Measurements from ENCODE around the gene VAV1. TPM values are rescaled to one million over a fixed set of nuclear protein-coding genes. Genes with fewer than 3 reads are reported as not detected.

The VAV1 gene
- polyA plus RNA-seq, 1 experiment = not detected

DNA sequence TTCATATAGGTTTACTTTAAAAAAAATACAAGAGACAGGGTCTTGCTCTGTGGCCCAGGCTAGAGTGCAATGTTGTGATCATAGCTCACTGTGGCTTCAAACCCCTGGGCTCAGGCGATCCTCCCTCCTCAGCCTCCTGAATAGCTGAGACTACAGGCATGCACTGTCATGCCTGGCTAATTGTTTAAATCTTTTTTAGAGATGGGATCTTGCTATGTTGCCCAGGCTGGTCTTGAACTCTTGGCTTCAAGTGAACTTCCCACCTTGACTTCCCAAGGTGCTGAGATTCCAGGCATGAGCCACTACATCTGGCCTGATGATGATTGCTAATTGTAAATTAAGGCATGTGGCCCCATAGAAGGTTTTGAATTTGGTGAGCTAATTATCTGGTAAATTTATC is 79.5 kb downstream of the VAV1 start:
- POLR2A ChIA-PET = no interaction called here
- TF ChIP-seq, protein P1, sequence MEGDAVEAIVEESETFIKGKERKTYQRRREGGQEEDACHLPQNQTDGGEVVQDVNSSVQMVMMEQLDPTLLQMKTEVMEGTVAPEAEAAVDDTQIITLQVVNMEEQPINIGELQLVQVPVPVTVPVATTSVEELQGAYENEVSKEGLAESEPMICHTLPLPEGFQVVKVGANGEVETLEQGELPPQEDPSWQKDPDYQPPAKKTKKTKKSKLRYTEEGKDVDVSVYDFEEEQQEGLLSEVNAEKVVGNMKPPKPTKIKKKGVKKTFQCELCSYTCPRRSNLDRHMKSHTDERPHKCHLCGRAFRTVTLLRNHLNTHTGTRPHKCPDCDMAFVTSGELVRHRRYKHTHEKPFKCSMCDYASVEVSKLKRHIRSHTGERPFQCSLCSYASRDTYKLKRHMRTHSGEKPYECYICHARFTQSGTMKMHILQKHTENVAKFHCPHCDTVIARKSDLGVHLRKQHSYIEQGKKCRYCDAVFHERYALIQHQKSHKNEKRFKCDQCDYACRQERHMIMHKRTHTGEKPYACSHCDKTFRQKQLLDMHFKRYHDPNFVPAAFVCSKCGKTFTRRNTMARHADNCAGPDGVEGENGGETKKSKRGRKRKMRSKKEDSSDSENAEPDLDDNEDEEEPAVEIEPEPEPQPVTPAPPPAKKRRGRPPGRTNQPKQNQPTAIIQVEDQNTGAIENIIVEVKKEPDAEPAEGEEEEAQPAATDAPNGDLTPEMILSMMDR (IDR thresholded peaks at IDR 0.05; ENCODE audit: insufficient read depth, low read depth, low read length) = no peak
- CTCF ChIA-PET = interaction anchor here (1.0 to 1.1 kb wide), 2 partner anchors 12 to 115 kb away, joined by 3 read pairs; no protein-coding TSS in a partner anchor

DNA sequence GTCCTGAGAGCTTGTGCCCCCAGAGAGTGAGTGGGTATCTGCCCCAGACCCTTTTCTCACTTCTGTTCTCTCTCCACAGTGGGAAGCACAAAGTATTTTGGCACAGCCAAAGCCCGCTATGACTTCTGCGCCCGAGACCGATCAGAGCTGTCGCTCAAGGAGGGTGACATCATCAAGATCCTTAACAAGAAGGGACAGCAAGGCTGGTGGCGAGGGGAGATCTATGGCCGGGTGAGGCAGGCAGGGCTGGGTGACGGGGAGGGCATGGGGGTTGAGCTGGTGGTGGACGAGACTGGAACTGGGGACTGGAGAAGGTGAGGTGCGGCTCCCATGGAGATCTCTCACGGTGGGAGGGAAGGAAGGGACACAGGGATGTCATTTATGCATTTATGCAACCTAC is 81.4 kb downstream of the VAV1 start:
- H3K36me3 ChIP-seq (ENCODE audit: control insufficient read depth, insufficient read depth, low read length) = no peaks in the 10 kb centered on the region
- DNase-seq (ENCODE audit: low read depth) = no peak
- H3K27me3 ChIP-seq (ENCODE audit: control insufficient read depth, insufficient read depth, low read length) = no peaks in the 10 kb centered on the region; the same call in 1 of the 2 replicates
- TF ChIP-seq, protein P1 (IDR thresholded peaks at IDR 0.05; ENCODE audit: insufficient read depth, low read depth, low read length) = no peak
- H3K4me3 ChIP-seq (ENCODE audit: low read depth, low read length) = no peak overlapping the region
- ChIA-PET POLR2A (no interaction called here), CTCF (no interaction called here)

More for the DNA sequence above, 79.5 kb downstream of the VAV1 start:
- Histone ChIP-seq H3K27me3 (ENCODE audit: control insufficient read depth, insufficient read depth, low read length) (no peaks in the 10 kb centered on the region; the same call in 1 of the 2 replicates), H3K4me3 (ENCODE audit: low read depth, low read length) (no peak overlapping the region), H3K36me3 (ENCODE audit: control insufficient read depth, insufficient read depth, low read length) (no peaks in the 10 kb centered on the region)
- DNase-seq (ENCODE audit: low read depth) = no peak

DNA sequence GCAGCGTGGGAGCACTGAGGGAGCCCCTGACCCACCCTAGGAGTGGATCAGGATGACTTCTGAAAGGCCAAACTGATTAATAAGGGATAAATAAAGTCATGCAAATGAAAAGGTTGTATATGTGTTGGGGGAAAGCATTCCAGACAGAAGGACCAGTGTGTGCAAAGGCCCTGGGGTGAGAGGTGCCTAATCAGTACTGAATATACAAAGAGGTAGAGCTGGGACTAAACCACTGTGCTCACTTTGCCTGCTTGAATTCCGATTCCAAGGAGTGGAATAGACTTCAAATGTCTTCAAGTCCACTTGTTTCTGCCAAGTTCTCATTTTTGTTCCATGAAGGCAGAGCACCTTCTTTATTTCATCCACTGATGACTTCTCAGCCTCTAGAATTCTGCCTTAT is 82.2 kb downstream of the VAV1 start:
- no peak for DNase-seq (ENCODE audit: low read depth)
- CTCF ChIA-PET = no interaction called here
- TF ChIP-seq, protein P1 (IDR thresholded peaks at IDR 0.05; ENCODE audit: insufficient read depth, low read depth, low read length) = no peak
- Histone ChIP-seq H3K27me3 (ENCODE audit: control insufficient read depth, insufficient read depth, low read length) (no peaks in the 10 kb centered on the region; the same call in 1 of the 2 replicates), H3K36me3 (ENCODE audit: control insufficient read depth, insufficient read depth, low read length) (no peaks in the 10 kb centered on the region), H3K4me3 (ENCODE audit: low read depth, low read length) (no peak overlapping the region)
- POLR2A ChIA-PET = no interaction called here

DNA sequence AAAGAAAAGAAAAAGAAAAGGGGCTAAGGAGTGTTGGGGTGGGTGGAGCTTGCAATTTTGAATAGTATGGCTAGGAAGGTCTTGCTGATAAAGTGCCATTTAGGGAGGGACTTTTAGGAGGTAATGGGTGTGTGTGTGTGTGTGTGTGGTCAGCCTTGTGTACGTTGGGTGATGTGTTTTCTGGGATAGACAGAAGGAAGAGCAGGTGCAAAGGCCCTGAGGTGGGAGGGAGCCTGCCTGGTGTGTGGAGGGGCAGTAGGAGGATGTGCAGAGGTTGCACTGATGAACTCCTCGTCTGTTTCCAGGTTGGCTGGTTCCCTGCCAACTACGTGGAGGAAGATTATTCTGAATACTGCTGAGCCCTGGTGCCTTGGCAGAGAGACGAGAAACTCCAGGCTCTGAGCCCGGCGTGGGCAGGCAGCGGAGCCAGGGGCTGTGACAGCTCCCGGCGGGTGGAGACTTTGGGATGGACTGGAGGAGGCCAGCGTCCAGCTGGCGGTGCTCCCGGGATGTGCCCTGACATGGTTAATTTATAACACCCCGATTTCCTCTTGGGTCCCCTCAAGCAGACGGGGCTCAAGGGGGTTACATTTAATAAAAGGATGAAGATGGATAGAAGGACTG is 84.4 kb downstream of the VAV1 start:
- Histone ChIP-seq H3K27me3 (ENCODE audit: control insufficient read depth, insufficient read depth, low read length) (no peaks in the 10 kb centered on the region; the same call in 1 of the 2 replicates), H3K36me3 (ENCODE audit: control insufficient read depth, insufficient read depth, low read length) (no peaks in the 10 kb centered on the region), H3K4me3 (ENCODE audit: low read depth, low read length) (no peak overlapping the region)
- ChIA-PET POLR2A (no interaction called here), CTCF (interaction anchor here (0.5 to 1.1 kb wide), 2 partner anchors 29 to 225 kb away, joined by 3 read pairs; no protein-coding TSS in a partner anchor)
- TF ChIP-seq, protein P1 (IDR thresholded peaks at IDR 0.05; ENCODE audit: insufficient read depth, low read depth, low read length) = no peak
- no peak for DNase-seq (ENCODE audit: low read depth)

DNA sequence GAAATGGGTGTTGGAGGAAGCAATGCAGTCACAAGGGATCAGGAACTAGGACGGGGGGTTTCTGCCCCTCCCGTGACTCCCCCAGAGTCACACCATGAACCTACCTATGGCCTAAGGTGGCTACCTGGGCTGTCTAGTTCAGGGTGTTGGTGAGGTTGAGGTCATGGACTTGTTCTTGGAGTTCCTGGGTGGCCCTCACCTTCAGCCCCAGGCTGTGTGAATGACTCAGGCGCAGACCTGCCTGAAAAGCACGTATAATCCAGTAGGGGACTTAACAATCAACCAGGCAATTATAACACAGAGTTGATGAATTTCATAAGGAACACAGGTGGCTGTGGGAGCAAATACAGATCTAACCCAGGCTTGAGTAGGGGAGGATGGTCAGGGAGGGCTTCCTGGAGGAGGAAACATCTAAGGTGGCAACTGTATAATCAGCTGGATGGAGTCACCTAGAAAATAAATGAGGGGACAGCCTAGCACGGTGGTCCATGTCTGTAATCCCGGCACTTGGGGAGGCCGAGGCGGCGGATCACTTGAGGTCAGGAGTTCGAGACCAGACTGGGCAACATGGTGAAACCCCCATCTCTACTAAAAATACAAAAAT is 89.3 kb downstream of the VAV1 start:
- POLR2A ChIA-PET = no interaction called here
- H3K27me3 ChIP-seq (ENCODE audit: control insufficient read depth, insufficient read depth, low read length) = no peaks in the 10 kb centered on the region
- CTCF ChIA-PET = interaction anchor here (0.6 to 6.4 kb wide), 8 partner anchors 12 to 345 kb away, joined by 3 to 51 read pairs (median 4); partner anchors contain the start of genes GPR108 and TRIP10
- H3K36me3 ChIP-seq (ENCODE audit: control insufficient read depth, insufficient read depth, low read length) = no peaks in the 10 kb centered on the region
- TF ChIP-seq, protein P1 (IDR thresholded peaks at IDR 0.05; ENCODE audit: insufficient read depth, low read depth, low read length) = no peak
- H3K4me3 ChIP-seq (ENCODE audit: low read depth, low read length) = no peak overlapping the region
- no peak for DNase-seq (ENCODE audit: low read depth)

All from BJ (cell line).